Sigmoid colon (tissue), 4 donors: ENCODE data around the gene MIF.

ENCODE experiments used
- CTCF ChIP-seq, 4 experiments: fragments of 450-650 bp in 3 of 4; fragments of 200-600 bp in 1 of 4; IDR thresholded peaks; one replicate each; pipeline ENCODE4 v1.5.1; 2016 to 2019; ENCODE audit warnings: antibody characterized with exemption in 4 of 4, mild to moderate bottlenecking in 3 of 4, moderate library complexity in 2 of 4
- EP300 ChIP-seq, 4 donors: sonication (generic); formaldehyde crosslinking; IDR thresholded peaks; one replicate each; pipeline ENCODE4 v1.6.1; 2017; ENCODE audit warnings: antibody characterized with exemption in 4 of 4
- POLR2AphosphoS5 ChIP-seq, 4 donors: sonication (generic); formaldehyde crosslinking; IDR thresholded peaks; one replicate each; pipeline ENCODE4 v1.6.1; 2017; ENCODE audit warnings: antibody characterized with exemption in 4 of 4

GRCh38 chr22:23847991-23848864 is 46.0 kb upstream of the MIF start:
- no peak for TF ChIP-seq EP300 (IDR thresholded peaks at IDR 0.05)
- TF ChIP-seq POLR2AphosphoS5 (IDR thresholded peaks at IDR 0.05) = no peak
- no peak for TF ChIP-seq CTCF (IDR thresholded peaks at IDR 0.05)
